Activated T-helper 1 cell treated with Interleukin-2 at 50 U/mL for 16 hours (primary cell): ENCODE data around the gene TTLL8.
A peak's percentile ranks its signal among the peaks of the same experiment; 100 is the strongest.

ENCODE experiments used
- DNase-seq: peaks from one replicate; pipeline ENCODE4 v3.0.0-alpha.2; 2020; ENCODE audit warnings: low read depth

The TTLL8 gene

GRCh38 chr22:50016988-50017700 is 41.0 kb downstream of the TTLL8 start:
- peak; percentile 41 for DNase-seq

GRCh38 chr22:50016308-50016987 is 41.6 kb downstream of the TTLL8 start:
- DNase-seq: no peak

- DNase-seq: no peak
Measured at GRCh38 chr22:50015451-50016307, 42.4 kb downstream of the TTLL8 start.

GRCh38 chr22:50014655-50015401 is 43.3 kb downstream of the TTLL8 start:
- DNase-seq: no peak

GRCh38 chr22:50014053-50014501 is 44.0 kb downstream of the TTLL8 start:
- no peak for DNase-seq

GRCh38 chr22:50012211-50013181 is 45.6 kb downstream of the TTLL8 start, which contains the start of gene IL17REL:
TSS of gene IL17REL (minus strand) at chr22:50012765. CDS start at chr22:50012646, 119 bp downstream.
- no peak for DNase-seq

GRCh38 chr22:50011447-50012210 is 46.5 kb downstream of the TTLL8 start:
- no peak for DNase-seq

- peak; percentile 45 for DNase-seq
Measured at GRCh38 chr22:50010676-50011446, 47.2 kb downstream of the TTLL8 start.

- DNase-seq: no peak
Measured at GRCh38 chr22:50009765-50010675, 48.1 kb downstream of the TTLL8 start.

GRCh38 chr22:50009251-50009650 is 48.8 kb downstream of the TTLL8 start:
- DNase-seq: no peak

GRCh38 chr22:50008151-50009040 is 49.7 kb downstream of the TTLL8 start:
- DNase-seq: no peak

GRCh38 chr22:50007057-50007511 is 51.0 kb downstream of the TTLL8 start:
- no peak for DNase-seq

GRCh38 chr22:50004918-50005317 is 53.2 kb downstream of the TTLL8 start:
- DNase-seq: no peak

GRCh38 chr22:50002791-50003190 is 55.3 kb downstream of the TTLL8 start:
- no peak for DNase-seq

- DNase-seq: no peak
Measured at GRCh38 chr22:50001388-50002231, 56.5 kb downstream of the TTLL8 start.
